Measurements from ENCODE around the gene PRKAG1.

- TF ChIP-seq SUZ12 (IDR thresholded peaks at IDR 0.05; ENCODE audit: extremely low read depth, insufficient read depth, insufficient read length) (no peak), ZNF274 (IDR thresholded peaks at IDR 0.05; ENCODE audit: low read depth, low read length) (no peak), YY1 (IDR thresholded peaks at IDR 0.05; ENCODE audit: insufficient read depth, insufficient read length) (no peak)
Measured at GRCh38 chr12:49014547-49014946, 4.0 kb downstream of the PRKAG1 start.
